ENCODE data around the gene RNF152.

RNF152 gene

GRCh38 chr18:61908661-61909060 lies 15.9 kb upstream of the RNF152 start:
- no peak for DNase-seq (ENCODE audit: low read depth)
- TF ChIP-seq CTCF (IDR thresholded peaks at IDR 0.05; ENCODE audit: control insufficient read depth, extremely low read depth, insufficient read depth), result no peak
- H3K4me3 ChIP-seq (ENCODE audit: low read depth, low read length), result no peak overlapping the region

GRCh38 chr18:61901323-61901986 lies 8.6 kb upstream of the RNF152 start:
- DNase-seq (ENCODE audit: low read depth), result peak; percentile 34
- TF ChIP-seq CTCF (IDR thresholded peaks at IDR 0.05; ENCODE audit: control insufficient read depth, extremely low read depth, insufficient read depth), result peak; percentile 94
- no peak overlapping the region for H3K4me3 ChIP-seq (ENCODE audit: low read depth, low read length)

GRCh38 chr18:61900504-61901281 lies 7.9 kb upstream of the RNF152 start:
- no peak overlapping the region for H3K4me3 ChIP-seq (ENCODE audit: low read depth, low read length)
- no peak for TF ChIP-seq CTCF (IDR thresholded peaks at IDR 0.05; ENCODE audit: control insufficient read depth, extremely low read depth, insufficient read depth)
- no peak for DNase-seq (ENCODE audit: low read depth)

GRCh38 chr18:61898640-61899101 lies 5.9 kb upstream of the RNF152 start:
- peak; percentile 34 for DNase-seq (ENCODE audit: low read depth)

GRCh38 chr18:61896757-61897156 lies 4.0 kb upstream of the RNF152 start:
- DNase-seq (ENCODE audit: low read depth), result no peak
- no peak for TF ChIP-seq CTCF (IDR thresholded peaks at IDR 0.05; ENCODE audit: control insufficient read depth, extremely low read depth, insufficient read depth)
- no peak overlapping the region for H3K4me3 ChIP-seq (ENCODE audit: low read depth, low read length)

More at GRCh38 chr18:61898640-61899101, 5.9 kb upstream of the RNF152 start:
- H3K4me3 ChIP-seq (ENCODE audit: low read depth, low read length), result no peak overlapping the region
- TF ChIP-seq CTCF (IDR thresholded peaks at IDR 0.05; ENCODE audit: control insufficient read depth, extremely low read depth, insufficient read depth), result no peak

GRCh38 chr18:61896118-61896517 lies 3.3 kb upstream of the RNF152 start:
- H3K4me3 ChIP-seq (ENCODE audit: low read depth, low read length), result no peak overlapping the region
- DNase-seq (ENCODE audit: low read depth), result no peak
- TF ChIP-seq CTCF (IDR thresholded peaks at IDR 0.05; ENCODE audit: control insufficient read depth, extremely low read depth, insufficient read depth), result no peak
